Neural progenitor cell (in vitro differentiated cells): Measurements from ENCODE around the gene PODN.

ENCODE experiments used
- CTCF ChIP-seq: fragments of 200-600 bp; sonication (generic); IDR thresholded peaks from 2 replicates; pipeline ENCODE4 v1.5.1; 2017; ENCODE audit warnings: antibody characterized with exemption, mild to moderate bottlenecking
- EZH2 ChIP-seq: fragments of 200-600 bp; sonication (generic); IDR thresholded peaks from 2 replicates; pipeline ENCODE4 v1.6.1; 2017; ENCODE audit warnings: antibody characterized with exemption, mild to moderate bottlenecking, moderate library complexity
- EZH2phosphoT487 ChIP-seq: fragments of 200-600 bp; sonication (generic); IDR thresholded peaks from 2 replicates; pipeline ENCODE4 v1.6.1; 2017; ENCODE audit warnings: antibody characterized with exemption

- TF ChIP-seq CTCF (no peak), EZH2phosphoT487 (no peak), EZH2 (no peak)
Measured at GRCh38 chr1:53086491-53087070, 24.6 kb downstream of the PODN start.
